Fibroblast of the aortic adventitia (primary cell): ENCODE measurements around the gene RETREG1. TPM values are rescaled to one million over a fixed set of nuclear protein-coding genes. Genes with fewer than 3 reads are reported as not detected.

ENCODE experiments used
- DNase-seq: peaks from one replicate; pipeline ENCODE4 v3.0.0-alpha.2; 2010; ENCODE audit warnings: low read depth
- H3K4me3 ChIP-seq: 2 replicates; pipeline ENCODE4 v1.5.1; 2011; ENCODE audit warnings: low read depth, mild to moderate bottlenecking, control low read depth, low read length, moderate library complexity
- total RNA-seq: library from RNA; depleted of rRNA; stranded (reverse); fragments of >200 nt; gene quantifications from 2 replicates; pipeline ENCODE4 v1.2.3, GENCODE V29; 2012; ENCODE audit warnings: low replicate concordance
- TF ChIP-seq, protein P1 (sequence below): IDR thresholded peaks from 2 replicates; pipeline ENCODE4 v1.5.1; 2011; ENCODE audit warnings: mild to moderate bottlenecking, low read length, control low read depth, inconsistent platforms; ENCODE audit not compliant: insufficient read depth

RETREG1 gene
- total RNA-seq, 1 donor: 0.99 TPM

DNA sequence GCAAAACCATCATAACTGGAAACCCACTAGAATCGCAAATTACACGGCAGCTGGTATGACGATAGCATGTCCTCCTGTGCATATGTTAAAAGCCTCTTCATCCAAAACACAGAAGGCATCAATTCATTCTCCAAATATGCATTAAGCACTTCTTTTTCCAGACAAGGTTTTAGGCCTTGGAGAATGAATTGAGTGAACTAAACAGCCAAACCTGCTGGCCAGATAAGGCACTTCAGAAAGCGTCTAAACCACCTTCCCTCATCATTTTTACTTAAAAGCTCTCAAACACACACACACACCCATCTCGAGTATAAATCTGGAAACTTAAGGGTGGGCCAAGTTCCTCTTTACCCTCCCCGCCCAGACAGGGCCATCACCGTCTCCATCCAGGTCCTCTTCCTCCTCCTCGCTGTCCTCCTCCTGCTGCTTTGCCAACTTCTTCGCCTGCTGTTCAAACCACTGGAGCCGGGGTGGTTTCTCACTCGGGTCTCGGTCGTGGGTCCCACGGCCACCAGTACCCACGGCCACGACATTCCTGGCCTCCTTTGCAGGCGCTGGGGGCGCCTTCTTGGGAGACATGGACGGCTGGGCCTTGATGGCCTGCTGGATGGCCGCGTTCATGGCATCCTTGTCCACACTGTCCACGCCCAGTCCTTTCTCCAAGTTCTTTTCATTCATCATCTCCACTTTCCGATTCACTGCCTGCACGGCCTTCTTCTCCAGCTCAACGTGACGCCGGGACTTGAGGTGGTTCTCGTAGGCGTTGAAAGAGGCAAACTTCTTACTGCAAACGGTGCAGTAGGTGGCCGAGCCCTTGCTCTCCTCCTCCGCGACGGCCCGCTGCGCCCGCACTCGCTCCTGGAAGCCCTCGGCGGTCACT is 151.9 kb downstream of the RETREG1 start:
- DNase-seq: peak; percentile 19
- TF ChIP-seq, protein P1, sequence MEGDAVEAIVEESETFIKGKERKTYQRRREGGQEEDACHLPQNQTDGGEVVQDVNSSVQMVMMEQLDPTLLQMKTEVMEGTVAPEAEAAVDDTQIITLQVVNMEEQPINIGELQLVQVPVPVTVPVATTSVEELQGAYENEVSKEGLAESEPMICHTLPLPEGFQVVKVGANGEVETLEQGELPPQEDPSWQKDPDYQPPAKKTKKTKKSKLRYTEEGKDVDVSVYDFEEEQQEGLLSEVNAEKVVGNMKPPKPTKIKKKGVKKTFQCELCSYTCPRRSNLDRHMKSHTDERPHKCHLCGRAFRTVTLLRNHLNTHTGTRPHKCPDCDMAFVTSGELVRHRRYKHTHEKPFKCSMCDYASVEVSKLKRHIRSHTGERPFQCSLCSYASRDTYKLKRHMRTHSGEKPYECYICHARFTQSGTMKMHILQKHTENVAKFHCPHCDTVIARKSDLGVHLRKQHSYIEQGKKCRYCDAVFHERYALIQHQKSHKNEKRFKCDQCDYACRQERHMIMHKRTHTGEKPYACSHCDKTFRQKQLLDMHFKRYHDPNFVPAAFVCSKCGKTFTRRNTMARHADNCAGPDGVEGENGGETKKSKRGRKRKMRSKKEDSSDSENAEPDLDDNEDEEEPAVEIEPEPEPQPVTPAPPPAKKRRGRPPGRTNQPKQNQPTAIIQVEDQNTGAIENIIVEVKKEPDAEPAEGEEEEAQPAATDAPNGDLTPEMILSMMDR: peak; percentile 28
- peak overlapping the region; percentile 90 for H3K4me3 ChIP-seq

DNA sequence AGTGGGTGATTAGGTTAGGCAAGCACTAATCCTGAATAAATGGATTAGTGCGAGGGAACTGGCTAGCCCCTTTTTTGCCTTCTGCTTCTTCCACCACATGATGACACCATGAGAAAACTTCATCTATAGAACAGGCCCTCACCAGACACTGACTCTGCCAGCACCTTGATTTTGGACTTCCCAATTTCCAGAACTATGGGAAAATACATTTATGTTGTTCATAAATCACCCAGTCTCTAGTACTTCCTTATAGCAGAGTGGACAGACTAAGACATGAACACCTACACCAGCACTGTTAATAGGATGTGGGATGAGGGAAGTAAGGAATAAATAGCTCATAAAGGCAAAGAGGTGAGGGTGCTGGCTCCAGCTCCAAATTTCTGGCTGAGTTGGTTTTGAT is 152.6 kb downstream of the RETREG1 start:
- peak overlapping the region; percentile 90 for H3K4me3 ChIP-seq
- TF ChIP-seq, protein P1: no peak
- DNase-seq: no peak

DNA sequence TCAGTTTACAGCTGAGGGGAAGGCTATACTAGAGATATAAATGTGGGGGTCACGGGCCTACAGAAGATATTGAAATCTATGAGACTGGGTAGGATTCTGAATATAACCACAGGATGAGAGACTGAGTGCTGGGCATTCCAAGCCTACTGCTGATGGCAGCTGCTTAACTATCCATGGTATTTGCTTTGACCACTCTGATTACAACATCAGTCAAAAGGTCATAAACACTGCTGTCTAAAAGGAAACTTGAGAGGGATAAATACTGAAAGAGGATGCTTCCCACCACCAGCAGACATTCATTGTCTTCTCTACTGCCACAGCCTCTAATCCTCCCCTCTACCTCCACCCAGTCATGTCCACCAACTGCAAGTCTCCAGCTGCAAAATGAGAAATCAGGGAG is 155.0 kb downstream of the RETREG1 start:
- TF ChIP-seq, protein P1: no peak
- H3K4me3 ChIP-seq: no peak overlapping the region
- peak; percentile 59 for DNase-seq

DNA sequence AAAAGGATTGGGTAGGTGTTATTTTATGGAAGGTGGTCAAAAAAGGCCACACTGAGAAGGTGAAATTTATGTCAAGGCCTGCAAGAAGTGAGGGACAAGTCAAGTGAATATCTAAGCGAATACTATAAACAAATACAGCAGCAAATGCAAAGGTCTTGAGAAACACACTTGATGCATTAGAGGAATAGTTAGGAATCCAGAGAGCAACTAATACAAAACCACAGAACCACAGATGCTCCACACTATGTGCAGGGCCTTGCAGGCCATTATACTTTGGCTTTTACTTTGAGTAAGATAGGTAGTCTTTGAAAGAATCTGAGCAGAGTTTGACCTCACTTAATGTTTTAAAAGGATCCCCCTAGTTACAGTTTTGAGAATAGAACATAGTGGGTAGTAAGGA is 155.8 kb downstream of the RETREG1 start:
- TF ChIP-seq, protein P1: no peak
- no peak overlapping the region for H3K4me3 ChIP-seq
- no peak for DNase-seq

DNA sequence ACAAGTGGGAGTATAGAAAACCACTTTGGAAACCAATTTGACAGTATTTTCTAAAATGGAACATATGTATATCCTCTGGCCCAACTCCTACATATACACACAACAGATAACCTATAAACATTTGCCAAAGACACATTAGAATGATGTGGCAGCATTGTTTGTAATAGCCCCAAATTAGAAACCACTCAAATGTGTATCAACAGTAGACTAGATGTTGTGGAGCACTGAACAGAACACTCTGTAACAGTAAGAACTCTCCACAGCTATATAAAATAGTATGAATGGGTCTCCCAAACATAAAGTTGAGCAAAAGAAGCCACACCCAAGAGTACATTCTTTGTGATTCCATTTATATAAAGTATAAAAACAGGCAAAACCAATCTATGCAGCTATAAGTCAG is 157.3 kb downstream of the RETREG1 start:
- H3K4me3 ChIP-seq: no peak overlapping the region
- no peak for DNase-seq
- TF ChIP-seq, protein P1: no peak

DNA sequence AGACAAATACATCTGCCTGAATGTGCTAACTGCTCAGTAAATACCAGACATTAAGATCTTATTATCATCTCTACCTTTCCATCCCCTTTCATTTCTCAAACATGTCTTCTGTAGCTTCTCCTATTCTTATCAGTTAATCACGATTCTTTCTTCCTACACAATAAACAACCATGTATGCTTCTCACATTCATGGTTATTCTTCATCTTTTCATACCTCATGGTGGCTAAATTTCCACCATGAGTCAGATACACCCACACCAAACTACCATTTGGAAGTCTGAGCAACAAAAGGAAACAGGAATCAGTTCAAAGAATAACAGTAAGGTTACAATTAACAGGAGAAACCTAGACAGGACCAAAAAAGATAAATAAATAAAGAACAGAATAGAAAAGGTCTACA is 158.9 kb downstream of the RETREG1 start:
- no peak overlapping the region for H3K4me3 ChIP-seq
- no peak for DNase-seq
- TF ChIP-seq, protein P1: no peak
